Kidney epithelial cell (primary cell): Measurements from ENCODE around the gene KLRD1. TPM values are rescaled to one million over a fixed set of nuclear protein-coding genes. Genes with fewer than 3 reads are reported as not detected.
A peak's percentile ranks its signal among the peaks of the same experiment; 100 is the strongest.

ENCODE experiments used
- DNase-seq: peaks from one replicate; pipeline ENCODE4 v3.0.0-alpha.2; 2010; ENCODE audit warnings: low read depth
- H3K27me3 ChIP-seq: 2 replicates; pipeline ENCODE4 v1.6.0; 2011; ENCODE audit warnings: low read length; ENCODE audit not compliant: control insufficient read depth, insufficient read depth
- H3K36me3 ChIP-seq: 2 replicates; pipeline ENCODE4 v1.5.1; 2011; ENCODE audit warnings: low read length; ENCODE audit not compliant: control insufficient read depth, insufficient read depth
- H3K4me3 ChIP-seq: 2 replicates; pipeline ENCODE4 v1.5.1; 2011; ENCODE audit warnings: low read depth, mild to moderate bottlenecking, control low read depth, low read length
- CTCF ChIP-seq: IDR thresholded peaks from 2 replicates; pipeline ENCODE4 v1.5.1; 2011; ENCODE audit warnings: mild to moderate bottlenecking, moderate library complexity, low read length, control low read depth, inconsistent platforms; ENCODE audit not compliant: insufficient read depth, poor library complexity, severe bottlenecking
- total RNA-seq: library from RNA; depleted of rRNA; stranded (reverse); fragments of >200 nt; gene quantifications from 2 replicates; pipeline ENCODE4 v1.2.3, GENCODE V29; 2015

The KLRD1 gene
- total RNA-seq, 1 donor from 2014 or later, result under 0.01 TPM

- no peaks in the 10 kb centered on the region for H3K36me3 ChIP-seq
- H3K4me3 ChIP-seq, result no peak overlapping the region
- DNase-seq, result no peak
- H3K27me3 ChIP-seq, result no peaks in the 10 kb centered on the region
- TF ChIP-seq CTCF, result no peak
Observed at GRCh38 chr12:10361084-10361483, 53.4 kb downstream of the KLRD1 start.

- no peak for DNase-seq
- H3K4me3 ChIP-seq, result no peak overlapping the region
- no peaks in the 10 kb centered on the region for H3K27me3 ChIP-seq
- no peak for TF ChIP-seq CTCF
- no peaks in the 10 kb centered on the region for H3K36me3 ChIP-seq
Observed at GRCh38 chr12:10361622-10362021, 54.0 kb downstream of the KLRD1 start.

GRCh38 chr12:10362325-10362724 lies 54.7 kb downstream of the KLRD1 start:
- DNase-seq, result no peak
- H3K4me3 ChIP-seq, result no peak overlapping the region

GRCh38 chr12:10362828-10363657 lies 55.4 kb downstream of the KLRD1 start:
- no peak for DNase-seq
- Histone ChIP-seq H3K27me3 (no peaks in the 10 kb centered on the region), H3K36me3 (no peaks in the 10 kb centered on the region), H3K4me3 (peak overlapping the region; percentile 51)
- no peak for TF ChIP-seq CTCF

More at GRCh38 chr12:10362325-10362724, 54.7 kb downstream of the KLRD1 start:
- no peak for TF ChIP-seq CTCF
- H3K27me3 ChIP-seq, result no peaks in the 10 kb centered on the region
- H3K36me3 ChIP-seq, result no peaks in the 10 kb centered on the region

GRCh38 chr12:10363658-10363913 lies 55.9 kb downstream of the KLRD1 start:
- Histone ChIP-seq H3K27me3 (no peaks in the 10 kb centered on the region), H3K4me3 (peak overlapping the region; percentile 51), H3K36me3 (no peaks in the 10 kb centered on the region)
- TF ChIP-seq CTCF, result no peak
- no peak for DNase-seq
